Left renal cortex interstitium (tissue), 4 donors: ENCODE measurements around the gene ABCB9. TPM values are rescaled to one million over a fixed set of nuclear protein-coding genes. Genes with fewer than 3 reads are reported as not detected.
A peak's percentile ranks its signal among the peaks of the same experiment; 100 is the strongest.
"Not testable (repeated sequence)": the region's sequence is repeated elsewhere in the genome, so short reads cannot be mapped to it uniquely, and the experiment has no call there.

Experiments
- DNase-seq, 4 donors: peaks; one replicate each; pipeline ENCODE4 v3.0.0-alpha.2; 2013; ENCODE audit warnings: low read depth in 4 of 4, low spot score in 2 of 4, missing footprints in 1 of 4
- polyA plus RNA-seq, 4 donors: library from polyadenylated mRNA; unstranded; fragments of 120-200 nt; gene quantifications; one replicate each; pipeline ENCODE4 v1.2.1, GENCODE V29; 2013; ENCODE audit not compliant: insufficient read length in 4 of 4

ABCB9 gene
- 1 to 10 TPM; 4.8 to 9.4 (median 7.5) TPM for polyA plus RNA-seq

GRCh38 chr12:122965851-122966742 is at the start of gene ABCB9:
Gene ABCB9, minus strand, starts transcription at chr12:122966463. Its CDS starts 6,228 bp downstream, at chr12:122960235.
- DNase-seq: peak in 1 of 4 donors; percentile 82

GRCh38 chr12:123014473-123014872 is 48.2 kb upstream of the ABCB9 start:
- DNase-seq: not testable (repeated sequence)

GRCh38 chr12:123013185-123014095 is 47.2 kb upstream of the ABCB9 start:
- DNase-seq: no peak

GRCh38 chr12:123011701-123012100 is 45.4 kb upstream of the ABCB9 start:
- no peak for DNase-seq

GRCh38 chr12:123010681-123011080 is 44.4 kb upstream of the ABCB9 start:
- no peak for DNase-seq

GRCh38 chr12:123010110-123010509 is 43.8 kb upstream of the ABCB9 start:
- DNase-seq: no peak

GRCh38 chr12:123006977-123007376 is 40.7 kb upstream of the ABCB9 start:
- DNase-seq: no peak

GRCh38 chr12:123005081-123005626 is 38.9 kb upstream of the ABCB9 start:
- DNase-seq: no peak

- no peak for DNase-seq
Observed at GRCh38 chr12:123004287-123004686, 38.0 kb upstream of the ABCB9 start.

- DNase-seq: no peak
Observed at GRCh38 chr12:123003257-123003656, 37.0 kb upstream of the ABCB9 start.

GRCh38 chr12:123001464-123001863 is 35.2 kb upstream of the ABCB9 start:
- DNase-seq: no peak

GRCh38 chr12:123000578-123000977 is 34.3 kb upstream of the ABCB9 start:
- DNase-seq: no peak

- DNase-seq: no peak
Observed at GRCh38 chr12:122999986-123000420, 33.7 kb upstream of the ABCB9 start.

GRCh38 chr12:122999196-122999946 is 33.1 kb upstream of the ABCB9 start:
- DNase-seq: no peak

- no peak for DNase-seq
Observed at GRCh38 chr12:122998316-122998715, 32.1 kb upstream of the ABCB9 start.

GRCh38 chr12:122997343-122998250 is 31.3 kb upstream of the ABCB9 start:
- no peak for DNase-seq

- no peak for DNase-seq
Observed at GRCh38 chr12:122996621-122997342, 30.5 kb upstream of the ABCB9 start.

- no peak for DNase-seq
Observed at GRCh38 chr12:122996188-122996601, 29.9 kb upstream of the ABCB9 start.
